RWPE1 (cell line): Measurements from ENCODE around the gene FRMD4A.
"Not testable (repeated sequence)": the region's sequence is repeated elsewhere in the genome, so short reads cannot be mapped to it uniquely, and the experiment has no call there.

Experiments
- CTCF ChIA-PET: fragments of 350-600 bp; sonication (Branson Sonifier 250); formaldehyde crosslinking; extraction: SDS; loops from one replicate; lab custom pipeline; 2021; lab: Yijun Ruan, JAX
- POLR2A ChIA-PET: fragments of 400-600 bp; formaldehyde crosslinking; extraction: SDS; loops from one replicate; lab custom pipeline; 2020; ENCODE audit warnings: antibody characterized with exemption; ENCODE audit not compliant: low non-redundant PET; lab: Yijun Ruan, JAX
- DNase-seq: peaks from one replicate; pipeline ENCODE4 v3.0.0; 2012; ENCODE audit warnings: low spot score
- H3K27ac ChIP-seq: fragments of 450-650 bp; 2 replicates; pipeline ENCODE4 v1.5.1; 2017
- TF ChIP-seq, protein P1 (sequence below): fragments of 450-650 bp; conservative IDR thresholded peaks from 2 replicates; pipeline ENCODE4 v1.5.1; 2017; ENCODE audit warnings: low read depth, mild to moderate bottlenecking

The FRMD4A gene

DNA sequence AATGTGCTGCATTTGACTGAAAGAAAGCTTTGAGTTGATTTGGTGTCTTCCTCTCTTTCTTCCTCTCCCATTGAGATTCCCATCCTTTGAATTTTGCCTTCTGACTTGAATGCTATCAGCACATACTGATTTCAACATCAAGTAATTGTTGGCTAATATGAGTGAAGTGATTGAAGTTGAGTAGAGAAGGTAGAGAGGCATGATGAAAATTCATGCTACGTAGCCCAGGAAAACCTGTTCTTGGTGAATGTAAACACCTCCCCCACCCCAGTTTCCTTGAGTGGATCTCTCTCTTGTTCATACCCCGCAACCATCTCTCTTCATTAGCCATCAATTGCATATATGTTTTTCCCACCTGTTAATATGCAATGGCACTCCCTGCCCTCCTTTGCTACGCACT, 193.3 kb downstream of the FRMD4A start:
- DNase-seq, result no peak
- no peak overlapping the region for H3K27ac ChIP-seq
- CTCF ChIA-PET, result interaction anchor here (0.6 kb wide), 1 partner anchor 32 kb away, joined by 5 read pairs; no protein-coding TSS in a partner anchor
- POLR2A ChIA-PET, result no interaction called here
- TF ChIP-seq, protein P1, sequence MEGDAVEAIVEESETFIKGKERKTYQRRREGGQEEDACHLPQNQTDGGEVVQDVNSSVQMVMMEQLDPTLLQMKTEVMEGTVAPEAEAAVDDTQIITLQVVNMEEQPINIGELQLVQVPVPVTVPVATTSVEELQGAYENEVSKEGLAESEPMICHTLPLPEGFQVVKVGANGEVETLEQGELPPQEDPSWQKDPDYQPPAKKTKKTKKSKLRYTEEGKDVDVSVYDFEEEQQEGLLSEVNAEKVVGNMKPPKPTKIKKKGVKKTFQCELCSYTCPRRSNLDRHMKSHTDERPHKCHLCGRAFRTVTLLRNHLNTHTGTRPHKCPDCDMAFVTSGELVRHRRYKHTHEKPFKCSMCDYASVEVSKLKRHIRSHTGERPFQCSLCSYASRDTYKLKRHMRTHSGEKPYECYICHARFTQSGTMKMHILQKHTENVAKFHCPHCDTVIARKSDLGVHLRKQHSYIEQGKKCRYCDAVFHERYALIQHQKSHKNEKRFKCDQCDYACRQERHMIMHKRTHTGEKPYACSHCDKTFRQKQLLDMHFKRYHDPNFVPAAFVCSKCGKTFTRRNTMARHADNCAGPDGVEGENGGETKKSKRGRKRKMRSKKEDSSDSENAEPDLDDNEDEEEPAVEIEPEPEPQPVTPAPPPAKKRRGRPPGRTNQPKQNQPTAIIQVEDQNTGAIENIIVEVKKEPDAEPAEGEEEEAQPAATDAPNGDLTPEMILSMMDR, result no peak

DNA sequence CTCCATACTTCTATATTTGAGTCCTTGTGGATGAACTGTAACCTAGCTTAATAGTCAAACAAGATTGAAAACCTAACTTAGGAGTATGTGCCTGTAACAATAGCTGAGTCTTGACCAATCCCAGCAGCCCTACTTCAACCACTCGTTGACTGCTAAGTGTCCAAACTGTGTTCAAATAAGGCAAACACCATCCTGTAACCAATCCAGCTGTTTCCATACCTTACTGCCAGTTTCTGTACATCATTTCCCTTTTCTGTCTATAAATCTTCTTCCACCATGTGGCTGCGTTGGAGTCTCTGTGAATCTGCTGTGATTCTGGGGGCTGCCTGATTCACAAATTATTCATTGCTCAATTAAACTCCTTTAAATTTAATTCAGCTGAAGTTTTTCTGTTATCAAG, 195.5 kb downstream of the FRMD4A start:
- POLR2A ChIA-PET, CTCF ChIA-PET, DNase-seq, H3K27ac ChIP-seq: not testable (repeated sequence)

DNA sequence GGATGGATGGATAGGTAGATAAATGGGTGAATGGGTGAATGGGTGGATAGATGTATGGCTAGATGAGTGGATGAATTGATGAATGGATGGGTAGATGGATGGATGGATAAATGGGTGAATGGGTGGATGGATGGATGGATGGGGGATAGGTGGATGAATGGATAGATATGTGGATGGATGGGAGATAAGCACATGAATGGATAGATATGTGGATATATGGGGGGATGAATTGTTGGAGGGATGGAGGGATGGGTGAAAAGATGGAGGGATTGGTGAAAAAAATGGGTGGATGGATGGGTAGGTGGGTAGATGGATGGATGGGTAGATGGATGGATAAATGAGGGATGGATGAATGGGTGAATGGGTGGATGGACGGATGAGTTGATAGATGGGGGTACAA, 196.4 kb downstream of the FRMD4A start:
- no peak overlapping the region for H3K27ac ChIP-seq
- ChIA-PET CTCF (no interaction called here), POLR2A (no interaction called here)
- TF ChIP-seq, protein P1, result no peak
- no peak for DNase-seq

DNA sequence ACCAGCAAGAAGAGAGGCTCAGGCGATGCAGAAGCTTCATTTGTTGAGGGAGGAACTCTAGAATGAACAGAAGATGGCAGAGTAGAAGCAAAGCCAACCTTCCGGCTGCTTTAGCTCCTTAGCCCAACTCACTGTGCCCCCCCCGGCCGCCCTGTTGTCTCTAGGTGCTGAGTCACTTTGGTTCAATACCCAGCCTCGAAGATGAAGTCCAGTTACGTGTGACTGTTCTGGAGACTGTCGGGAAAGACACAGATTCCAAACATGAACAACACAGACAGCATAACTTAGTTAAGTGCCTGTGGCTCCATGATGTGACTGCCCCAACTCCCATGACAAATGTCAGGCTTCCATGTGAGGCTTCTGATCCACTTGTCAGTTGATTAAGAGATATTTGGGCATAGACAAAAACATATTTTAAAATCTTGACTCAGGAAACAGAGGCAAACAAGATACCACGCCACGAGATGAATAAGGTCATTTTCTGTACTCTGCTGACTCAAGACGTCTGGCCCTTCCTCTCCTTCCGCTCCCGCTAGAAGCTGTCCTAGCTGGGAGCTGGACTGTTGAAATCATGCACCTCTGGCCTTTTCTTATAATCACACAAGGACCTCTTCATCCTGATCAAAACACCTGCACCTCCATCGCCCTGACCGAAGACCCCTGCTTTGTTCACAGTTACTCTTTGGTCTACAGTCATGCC, 199.3 kb downstream of the FRMD4A start:
- no peak overlapping the region for H3K27ac ChIP-seq
- POLR2A ChIA-PET, result no interaction called here
- CTCF ChIA-PET, result interaction anchor here (0.7 kb wide), 1 partner anchor 628 kb away, joined by 3 read pairs; no protein-coding TSS in a partner anchor
- no peak for DNase-seq
- TF ChIP-seq, protein P1, result no peak

DNA sequence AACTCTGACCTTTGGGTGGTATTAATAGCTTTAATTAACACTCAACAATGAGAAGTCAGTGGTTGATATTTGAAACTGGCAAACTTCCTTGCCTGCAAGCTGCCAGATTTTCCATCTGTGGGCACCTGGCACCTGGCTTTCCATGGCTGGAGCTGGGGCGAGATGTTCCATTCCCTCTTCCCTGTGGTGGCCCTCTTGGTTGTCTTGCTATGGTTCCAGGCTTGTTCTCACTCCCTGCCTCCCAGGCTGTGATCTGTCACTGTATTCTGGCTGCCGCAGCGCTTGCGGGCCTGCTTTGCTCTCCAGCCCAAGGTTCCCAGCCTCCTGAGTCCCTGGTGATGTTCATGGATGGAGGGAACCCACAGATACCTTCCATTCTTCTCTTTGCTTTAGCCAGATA, 201.0 kb downstream of the FRMD4A start:
- POLR2A ChIA-PET, result no interaction called here
- CTCF ChIA-PET, result no interaction called here
- TF ChIP-seq, protein P1, result no peak
- H3K27ac ChIP-seq, result no peak overlapping the region
- DNase-seq, result no peak

DNA sequence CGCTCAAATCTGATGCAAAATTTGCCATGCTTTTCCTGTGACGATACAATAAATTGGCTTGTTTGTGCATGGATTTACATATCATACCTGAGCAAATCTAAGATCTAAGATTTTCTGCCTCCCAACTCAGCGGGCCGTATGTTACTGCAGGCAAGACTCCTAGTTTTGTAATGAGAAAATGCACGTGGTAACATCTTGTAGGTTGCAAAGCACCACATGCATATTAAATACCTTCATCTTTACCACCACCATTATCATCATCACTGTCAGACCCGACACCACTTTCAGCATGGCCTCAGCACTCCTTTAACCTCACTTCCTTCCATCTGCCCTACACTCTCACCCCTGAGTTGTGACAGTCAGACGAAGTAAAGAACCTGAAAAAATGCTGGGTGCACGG, 202.2 kb downstream of the FRMD4A start:
- ChIA-PET POLR2A (no interaction called here), CTCF (no interaction called here)
- H3K27ac ChIP-seq, result no peak overlapping the region
- TF ChIP-seq, protein P1, result no peak
- DNase-seq, result no peak
